ENCODE measurements around the gene KCNK10. TPM values are rescaled to one million over a fixed set of nuclear protein-coding genes. Genes with fewer than 3 reads are reported as not detected.
A peak's percentile ranks its signal among the peaks of the same experiment; 100 is the strongest.

KCNK10 gene
- polyA plus RNA-seq, 1 experiment = not detected

DNA sequence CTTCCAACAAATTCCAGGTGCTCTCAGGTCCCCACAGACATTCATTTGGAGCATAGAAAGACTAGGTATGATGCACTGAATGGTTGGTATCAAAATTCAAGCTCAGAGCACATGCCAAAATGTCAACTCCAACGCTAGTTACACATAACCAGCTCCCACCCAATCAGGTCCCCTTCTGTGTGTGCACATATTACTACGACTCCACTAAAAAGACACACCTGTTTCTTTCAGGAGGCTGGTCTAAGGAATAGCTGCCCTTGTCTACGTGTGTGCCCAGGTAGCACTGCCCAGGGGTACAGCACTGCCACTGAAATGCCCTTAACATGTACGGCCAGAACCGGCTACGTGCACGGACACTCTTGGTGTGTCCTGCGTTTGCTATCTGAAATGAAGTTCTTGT, 138.1 kb downstream of the KCNK10 start:
- ChIA-PET POLR2A (no interaction called here), CTCF (no interaction called here)
- no peaks in the 10 kb centered on the region for H3K36me3 ChIP-seq (ENCODE audit: control insufficient read depth, insufficient read depth, low read length)
- TF ChIP-seq, protein P1, sequence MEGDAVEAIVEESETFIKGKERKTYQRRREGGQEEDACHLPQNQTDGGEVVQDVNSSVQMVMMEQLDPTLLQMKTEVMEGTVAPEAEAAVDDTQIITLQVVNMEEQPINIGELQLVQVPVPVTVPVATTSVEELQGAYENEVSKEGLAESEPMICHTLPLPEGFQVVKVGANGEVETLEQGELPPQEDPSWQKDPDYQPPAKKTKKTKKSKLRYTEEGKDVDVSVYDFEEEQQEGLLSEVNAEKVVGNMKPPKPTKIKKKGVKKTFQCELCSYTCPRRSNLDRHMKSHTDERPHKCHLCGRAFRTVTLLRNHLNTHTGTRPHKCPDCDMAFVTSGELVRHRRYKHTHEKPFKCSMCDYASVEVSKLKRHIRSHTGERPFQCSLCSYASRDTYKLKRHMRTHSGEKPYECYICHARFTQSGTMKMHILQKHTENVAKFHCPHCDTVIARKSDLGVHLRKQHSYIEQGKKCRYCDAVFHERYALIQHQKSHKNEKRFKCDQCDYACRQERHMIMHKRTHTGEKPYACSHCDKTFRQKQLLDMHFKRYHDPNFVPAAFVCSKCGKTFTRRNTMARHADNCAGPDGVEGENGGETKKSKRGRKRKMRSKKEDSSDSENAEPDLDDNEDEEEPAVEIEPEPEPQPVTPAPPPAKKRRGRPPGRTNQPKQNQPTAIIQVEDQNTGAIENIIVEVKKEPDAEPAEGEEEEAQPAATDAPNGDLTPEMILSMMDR (IDR thresholded peaks at IDR 0.05; ENCODE audit: insufficient read depth, low read depth, low read length) = no peak
- no peak for DNase-seq (ENCODE audit: low read depth)
- H3K27me3 ChIP-seq (ENCODE audit: control insufficient read depth, insufficient read depth, low read length) = no peaks in the 10 kb centered on the region
- H3K4me3 ChIP-seq (ENCODE audit: low read depth, low read length) = no peak overlapping the region

DNA sequence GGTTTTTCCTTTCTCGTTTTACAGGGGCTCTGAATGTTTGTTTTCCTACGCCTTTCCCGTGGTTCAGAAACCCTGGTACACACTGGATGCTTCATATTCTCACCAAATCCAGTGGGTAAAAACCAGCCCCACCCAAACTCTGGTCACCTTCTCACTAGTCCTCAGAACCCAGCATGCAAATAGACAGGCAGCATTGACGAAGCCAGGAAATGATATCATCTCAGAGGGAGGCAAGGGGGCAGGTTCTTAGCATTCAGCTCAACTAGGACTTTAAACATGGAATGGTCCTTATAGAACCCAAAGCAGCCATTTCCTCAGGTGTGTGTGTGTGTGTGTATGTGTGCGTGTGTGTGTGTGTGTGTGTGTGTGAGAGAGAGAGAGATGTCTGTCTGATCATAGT, 142.0 kb downstream of the KCNK10 start:
- ChIA-PET CTCF (interaction anchor here (1.1 to 1.2 kb wide), 2 partner anchors 10 to 12 kb away, joined by 3 read pairs; no protein-coding TSS in a partner anchor), POLR2A (interaction anchor here (0.7 kb wide), 1 partner anchor 163 kb away, joined by 8 read pairs; no protein-coding TSS in a partner anchor)
- TF ChIP-seq, protein P1 (IDR thresholded peaks at IDR 0.05; ENCODE audit: insufficient read depth, low read depth, low read length) = no peak
- H3K36me3 ChIP-seq (ENCODE audit: control insufficient read depth, insufficient read depth, low read length) = no peaks in the 10 kb centered on the region
- no peak for DNase-seq (ENCODE audit: low read depth)
- no peaks in the 10 kb centered on the region for H3K27me3 ChIP-seq (ENCODE audit: control insufficient read depth, insufficient read depth, low read length)
- no peak overlapping the region for H3K4me3 ChIP-seq (ENCODE audit: low read depth, low read length)

GRCh38 chr14:88179716-88180115, 143.4 kb downstream of the KCNK10 start:
- TF ChIP-seq, protein P1 (IDR thresholded peaks at IDR 0.05; ENCODE audit: insufficient read depth, low read depth, low read length) = no peak
- H3K4me3 ChIP-seq (ENCODE audit: low read depth, low read length) = no peak overlapping the region
- POLR2A ChIA-PET = no interaction called here
- no peak for DNase-seq (ENCODE audit: low read depth)
- no peaks in the 10 kb centered on the region for H3K36me3 ChIP-seq (ENCODE audit: control insufficient read depth, insufficient read depth, low read length)
- H3K27me3 ChIP-seq (ENCODE audit: control insufficient read depth, insufficient read depth, low read length) = no peaks in the 10 kb centered on the region
- CTCF ChIA-PET = interaction anchor here (0.9 kb wide), 1 partner anchor 13 kb away, joined by 5 read pairs; no protein-coding TSS in a partner anchor

GRCh38 chr14:88170333-88170732, 152.7 kb downstream of the KCNK10 start:
- Histone ChIP-seq H3K27me3 (ENCODE audit: control insufficient read depth, insufficient read depth, low read length) (no peaks in the 10 kb centered on the region), H3K36me3 (ENCODE audit: control insufficient read depth, insufficient read depth, low read length) (no peaks in the 10 kb centered on the region), H3K4me3 (ENCODE audit: low read depth, low read length) (no peak overlapping the region)
- TF ChIP-seq, protein P1 (IDR thresholded peaks at IDR 0.05; ENCODE audit: insufficient read depth, low read depth, low read length) = no peak
- ChIA-PET CTCF (interaction anchor here (0.6 to 2.9 kb wide), 3 partner anchors 10 to 156 kb away, joined by 3 to 58 read pairs (median 3); no protein-coding TSS in a partner anchor), POLR2A (no interaction called here)
- no peak for DNase-seq (ENCODE audit: low read depth)

- ChIA-PET CTCF (interaction anchor here (0.5 to 2.9 kb wide), 17 partner anchors 8 to 1827 kb away, joined by 3 to 58 read pairs (median 4); no protein-coding TSS in a partner anchor), POLR2A (no interaction called here)
- no peak overlapping the region for H3K4me3 ChIP-seq (ENCODE audit: low read depth, low read length)
- DNase-seq (ENCODE audit: low read depth) = no peak
- no peaks in the 10 kb centered on the region for H3K36me3 ChIP-seq (ENCODE audit: control insufficient read depth, insufficient read depth, low read length)
- H3K27me3 ChIP-seq (ENCODE audit: control insufficient read depth, insufficient read depth, low read length) = no peaks in the 10 kb centered on the region
- TF ChIP-seq, protein P1 (IDR thresholded peaks at IDR 0.05; ENCODE audit: insufficient read depth, low read depth, low read length) = peak; percentile 78
Observed at GRCh38 chr14:88168498-88169165, 154.4 kb downstream of the KCNK10 start.
